Measurements from ENCODE around the gene ANXA8.

Gene ANXA8

DNA sequence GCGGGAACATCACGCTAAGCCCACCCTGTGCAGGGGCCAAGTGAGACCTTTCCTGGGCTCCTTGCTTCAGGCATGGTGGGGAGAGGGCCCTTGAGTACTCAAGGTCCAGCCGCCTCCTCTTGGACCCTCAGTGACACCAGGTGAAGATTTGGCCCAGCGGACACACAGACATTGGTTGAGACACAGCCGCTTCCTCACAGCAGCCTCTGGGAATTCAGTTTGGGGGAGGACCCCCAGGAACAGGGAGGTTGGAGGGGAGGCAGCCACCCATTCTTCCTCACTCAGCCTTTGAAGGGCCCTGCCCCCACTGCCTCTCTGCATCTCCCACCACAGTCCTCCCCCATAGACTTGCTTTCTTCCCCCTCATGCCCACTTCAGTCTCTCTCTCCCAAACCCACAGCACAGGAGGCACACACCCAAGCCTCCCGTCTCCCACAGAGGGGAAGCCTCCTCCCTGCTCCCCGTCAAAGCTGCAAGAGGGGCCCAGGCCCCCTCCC lies 31.9 kb downstream of the ANXA8 start:
- no peak for DNase-seq (ENCODE audit: low read depth)
- no peak overlapping the region for H3K4me3 ChIP-seq (ENCODE audit: low read depth, low read length)
- TF ChIP-seq, protein P1, sequence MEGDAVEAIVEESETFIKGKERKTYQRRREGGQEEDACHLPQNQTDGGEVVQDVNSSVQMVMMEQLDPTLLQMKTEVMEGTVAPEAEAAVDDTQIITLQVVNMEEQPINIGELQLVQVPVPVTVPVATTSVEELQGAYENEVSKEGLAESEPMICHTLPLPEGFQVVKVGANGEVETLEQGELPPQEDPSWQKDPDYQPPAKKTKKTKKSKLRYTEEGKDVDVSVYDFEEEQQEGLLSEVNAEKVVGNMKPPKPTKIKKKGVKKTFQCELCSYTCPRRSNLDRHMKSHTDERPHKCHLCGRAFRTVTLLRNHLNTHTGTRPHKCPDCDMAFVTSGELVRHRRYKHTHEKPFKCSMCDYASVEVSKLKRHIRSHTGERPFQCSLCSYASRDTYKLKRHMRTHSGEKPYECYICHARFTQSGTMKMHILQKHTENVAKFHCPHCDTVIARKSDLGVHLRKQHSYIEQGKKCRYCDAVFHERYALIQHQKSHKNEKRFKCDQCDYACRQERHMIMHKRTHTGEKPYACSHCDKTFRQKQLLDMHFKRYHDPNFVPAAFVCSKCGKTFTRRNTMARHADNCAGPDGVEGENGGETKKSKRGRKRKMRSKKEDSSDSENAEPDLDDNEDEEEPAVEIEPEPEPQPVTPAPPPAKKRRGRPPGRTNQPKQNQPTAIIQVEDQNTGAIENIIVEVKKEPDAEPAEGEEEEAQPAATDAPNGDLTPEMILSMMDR (IDR thresholded peaks at IDR 0.05; ENCODE audit: insufficient read depth, low read depth, low read length, missing control alignments): no peak

DNA sequence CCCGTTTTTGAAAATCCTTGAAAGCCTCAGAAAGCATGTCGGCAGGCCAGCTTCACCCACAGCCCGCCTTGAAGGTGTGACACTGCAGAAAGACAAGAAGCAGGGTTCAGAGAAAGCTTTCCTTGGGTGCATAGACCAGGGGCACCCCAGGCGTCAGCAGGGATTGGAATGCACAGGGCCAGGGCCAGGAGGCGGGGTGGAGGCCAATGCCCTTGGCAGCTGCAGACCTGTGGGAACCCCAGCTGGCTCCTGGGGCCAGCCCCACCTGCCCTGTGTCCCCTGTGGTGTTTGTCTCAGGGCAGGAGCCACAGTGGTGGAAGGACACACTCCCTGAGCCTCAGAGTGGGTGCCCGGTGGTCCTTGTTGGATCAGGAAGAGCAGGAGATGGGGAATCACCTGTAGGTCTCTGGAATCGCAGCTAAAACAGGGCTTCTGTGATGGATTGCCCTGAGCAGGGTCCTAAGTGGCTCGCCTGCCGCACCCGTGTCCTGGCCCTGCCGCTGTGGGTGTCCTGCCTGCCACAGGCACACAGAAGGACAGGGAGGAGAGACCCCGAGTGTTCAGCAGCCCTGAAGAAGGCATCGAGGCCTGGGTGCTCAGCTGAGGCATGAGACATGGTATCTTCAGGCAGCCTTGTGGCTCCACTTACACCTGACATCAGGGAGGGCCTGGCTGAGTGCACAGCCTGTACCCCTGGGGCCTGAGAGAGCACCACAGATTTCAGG lies 32.5 kb downstream of the ANXA8 start:
- TF ChIP-seq, protein P1 (IDR thresholded peaks at IDR 0.05; ENCODE audit: insufficient read depth, low read depth, low read length, missing control alignments): no peak
- no peak for DNase-seq (ENCODE audit: low read depth)
- no peak overlapping the region for H3K4me3 ChIP-seq (ENCODE audit: low read depth, low read length)

DNA sequence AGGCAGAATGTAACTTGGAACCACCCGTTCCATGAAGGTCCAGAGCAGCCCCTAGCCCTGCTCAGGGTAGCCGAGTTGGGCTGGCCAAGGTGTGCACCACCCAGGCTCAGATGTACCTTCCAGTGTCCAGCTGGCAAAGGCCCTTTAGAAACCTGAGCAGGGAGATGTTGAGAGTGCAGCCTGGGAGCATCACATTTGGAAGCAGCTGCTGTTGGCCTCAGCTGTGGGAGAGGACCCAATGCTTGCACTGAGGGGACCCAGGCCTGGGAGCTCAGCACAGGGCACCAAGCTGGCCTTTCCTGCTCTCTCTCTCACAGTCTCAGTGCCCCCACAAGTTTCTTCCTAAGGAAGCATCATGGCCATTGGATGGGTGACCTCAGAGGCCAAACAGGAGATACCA lies 33.5 kb downstream of the ANXA8 start:
- TF ChIP-seq, protein P1 (IDR thresholded peaks at IDR 0.05; ENCODE audit: insufficient read depth, low read depth, low read length, missing control alignments): no peak
- H3K4me3 ChIP-seq (ENCODE audit: low read depth, low read length): no peak overlapping the region
- DNase-seq (ENCODE audit: low read depth): no peak

DNA sequence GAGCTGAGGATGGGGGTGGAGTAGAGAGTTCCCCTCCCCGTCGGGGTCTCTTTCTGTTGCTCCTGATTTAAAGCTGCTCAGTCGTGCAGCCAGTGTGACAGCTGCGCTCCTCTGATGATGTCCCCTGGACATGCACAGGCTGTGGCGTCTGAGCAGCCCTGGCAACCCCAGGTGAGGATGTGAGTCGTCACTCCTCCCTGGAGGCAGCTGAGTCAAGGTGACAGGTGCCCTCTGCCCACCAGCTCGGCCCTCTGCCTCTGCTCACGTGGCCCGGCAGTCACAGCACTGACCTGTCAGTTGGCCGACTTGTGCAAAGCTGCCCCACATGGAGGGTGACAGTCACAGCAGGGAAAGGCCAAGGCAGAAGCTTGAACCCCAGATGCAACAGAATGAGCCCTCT lies 33.9 kb downstream of the ANXA8 start:
- no peak for DNase-seq (ENCODE audit: low read depth)
- TF ChIP-seq, protein P1 (IDR thresholded peaks at IDR 0.05; ENCODE audit: insufficient read depth, low read depth, low read length, missing control alignments): no peak
- no peak overlapping the region for H3K4me3 ChIP-seq (ENCODE audit: low read depth, low read length)

DNA sequence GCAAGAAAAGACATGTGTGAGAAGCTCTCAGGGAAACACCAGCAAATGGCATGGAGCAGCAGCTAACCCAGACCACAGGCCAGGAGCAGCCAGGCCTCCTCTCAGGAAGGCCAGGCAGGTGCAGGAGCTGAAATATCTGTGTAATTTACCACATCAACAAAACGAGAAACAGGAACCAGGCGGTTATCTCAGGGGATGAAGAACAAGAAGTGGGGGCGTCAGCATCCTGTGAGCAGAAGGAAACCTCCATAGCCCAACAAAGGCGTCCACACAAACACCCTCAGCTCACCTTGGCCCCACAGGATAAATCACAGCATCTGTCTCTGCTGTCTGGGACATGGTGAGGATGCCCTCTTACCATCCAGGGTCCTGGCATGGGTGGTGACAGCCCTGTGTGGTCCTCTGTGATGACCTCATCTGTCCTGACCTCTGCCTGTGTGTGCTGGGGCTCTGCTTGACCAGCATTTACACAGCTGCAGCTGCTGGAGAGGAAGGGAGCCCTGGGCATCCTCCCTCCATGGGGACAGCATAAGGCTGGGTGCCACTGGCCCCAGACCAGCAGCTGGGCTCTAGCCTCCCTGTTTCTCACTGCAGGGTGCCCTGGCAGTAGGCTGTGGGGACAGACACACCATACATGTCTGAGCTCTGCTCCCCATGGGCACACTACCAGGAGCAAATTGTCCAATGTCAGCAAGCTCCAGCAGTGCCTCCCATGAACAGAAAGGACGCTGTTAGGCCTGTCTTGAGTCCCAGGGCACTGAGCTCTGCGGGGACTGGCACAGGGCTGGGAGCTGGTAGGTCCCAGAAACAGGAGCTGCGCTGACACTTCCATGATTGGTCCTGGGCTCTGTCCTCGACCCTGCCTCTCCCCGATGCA lies 34.6 kb downstream of the ANXA8 start:
- H3K4me3 ChIP-seq (ENCODE audit: low read depth, low read length): no peak overlapping the region
- TF ChIP-seq, protein P1 (IDR thresholded peaks at IDR 0.05; ENCODE audit: insufficient read depth, low read depth, low read length, missing control alignments): no peak
- DNase-seq (ENCODE audit: low read depth): no peak

DNA sequence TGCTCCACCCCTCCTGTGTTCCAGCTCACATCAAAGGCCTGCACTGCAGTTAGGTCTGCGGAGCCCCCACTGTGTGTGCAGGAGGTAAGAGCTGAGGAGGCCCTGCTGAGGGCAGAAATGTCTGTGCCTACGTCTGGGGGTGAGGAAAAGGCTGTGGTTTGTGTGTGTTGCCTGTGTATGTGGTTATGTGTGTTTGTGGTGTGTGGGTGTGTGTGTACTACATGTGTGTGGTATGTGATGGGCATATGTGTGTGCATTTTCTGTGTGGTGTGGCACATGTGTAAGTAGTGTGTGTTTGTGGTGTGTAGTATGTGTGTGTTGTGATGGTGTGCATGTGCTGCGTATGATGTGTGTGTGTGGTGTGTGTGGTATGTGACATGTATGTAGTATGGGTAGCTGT lies 36.2 kb downstream of the ANXA8 start:
- TF ChIP-seq, protein P1 (IDR thresholded peaks at IDR 0.05; ENCODE audit: insufficient read depth, low read depth, low read length, missing control alignments): no peak
- H3K4me3 ChIP-seq (ENCODE audit: low read depth, low read length): no peak overlapping the region
- no peak for DNase-seq (ENCODE audit: low read depth)
